K562 (cell line): ENCODE measurements around the gene PDZRN3. TPM values are rescaled to one million over a fixed set of nuclear protein-coding genes. Genes with fewer than 3 reads are reported as not detected.

Source experiments
- ETV6 ChIP-seq, 3 experiments: fragments of 150-350 bp in 1 of 3; sonication (generic) in 1 of 3; formaldehyde crosslinking in 1 of 3; IDR thresholded peaks; 2 replicates each; pipeline versions ENCODE4 v1.6.1 to v1.8.0; 2014 to 2022; ENCODE audit warnings: borderline replicate concordance in 2 of 3, low read depth in 2 of 3, antibody characterized with exemption in 1 of 3, low read length in 1 of 3, mild to moderate bottlenecking in 1 of 3, missing genetic modification reagents in 1 of 3
- GTF2E2 ChIP-seq: fragments of 200-800 bp; sonication (Bioruptor generic); IDR thresholded peaks from 2 replicates; pipeline ENCODE4 v1.6.1; 2016; ENCODE audit warnings: missing genetic modification characterization, missing compliant biosample characterization
- MTF1 ChIP-seq: fragments of 250-450 bp; sonication (Bioruptor Pico); IDR thresholded peaks from 2 replicates; pipeline ENCODE4 v1.9.0; 2021; ENCODE audit warnings: moderate library complexity, mild to moderate bottlenecking, inconsistent platforms, borderline replicate concordance
- PTTG1 ChIP-seq: fragments of 450-650 bp; IDR thresholded peaks from 2 replicates; pipeline ENCODE4 v1.6.1; 2016; ENCODE audit warnings: low read depth, mild to moderate bottlenecking, missing genetic modification characterization, missing compliant biosample characterization
- ZBTB40 ChIP-seq, 2 experiments: fragments of 450-650 bp in 1 of 2; sonication (generic) in 1 of 2; formaldehyde crosslinking in 1 of 2; IDR thresholded peaks; 2 replicates each; pipeline versions ENCODE4 v1.7.1 to v1.9.0; 2016 to 2022; ENCODE audit warnings: inconsistent platforms in 1 of 2, mild to moderate bottlenecking in 1 of 2, missing genetic modification reagents in 1 of 2
- polyA plus RNA-seq, 8 experiments: library from polyadenylated mRNA; depleted of rRNA in 4 of 8; stranded (reverse) in 5 of 8; unstranded in 3 of 8; fragments of >200 nt; fragmentation: Nextera tagmentation in 2 of 8; fragmentation: Illumina TruSeq in 1 of 8; extraction: Ambion mirVana in 2 of 8; extraction: Trizol in 1 of 8; gene quantifications; 2 replicates each; pipeline versions ENCODE4 v1.2.1 to v1.2.3, GENCODE V29; 2011 to 2014; ENCODE audit warnings: inconsistent platforms in 1 of 8, missing spikeins in 1 of 8
- total RNA-seq, 7 experiments: library from RNA; depleted of rRNA in 6 of 7; stranded (reverse); fragments of >200 nt in 6 of 7; fragmentation: Illumina TruSeq in 2 of 7; extraction: Trizol in 2 of 7; gene quantifications; 2 replicates each; pipeline versions ENCODE4 v1.2.1 to v1.2.3, GENCODE V29; 2011 to 2021; ENCODE audit warnings: low replicate concordance in 1 of 7
- TF ChIP-seq, protein P1 (sequence below): fragments of 450-650 bp; formaldehyde crosslinking; IDR thresholded peaks from 2 replicates; pipeline ENCODE4 v1.4.0; 2020; ENCODE audit warnings: mild to moderate bottlenecking, mixed read lengths

The PDZRN3 gene
- total and polyA plus RNA-seq, 9 of the 15 experiments (the other 6 are each of a cell fraction or from before 2014, with no cell fraction given): 0.16 TPM; not detected in 8

- TF ChIP-seq ZBTB40 (IDR thresholded peaks at IDR 0.05) (no peak), ZBTB40 (CRISPR knock-in tag; IDR thresholded peaks at IDR 0.05) (no peak), MTF1 (CRISPR knock-in tag) (no peak), GTF2E2 (tag) (no peak), ETV6 (IDR thresholded peaks at IDR 0.05; ENCODE audit: borderline replicate concordance in 1 of 2, low read depth in 2 of 2, low read length in 1 of 2) (no peak), ETV6 (CRISPR knock-in tag; IDR thresholded peaks at IDR 0.05; ENCODE audit: borderline replicate concordance) (no peak), PTTG1 (no peak)
- TF ChIP-seq, protein P1, sequence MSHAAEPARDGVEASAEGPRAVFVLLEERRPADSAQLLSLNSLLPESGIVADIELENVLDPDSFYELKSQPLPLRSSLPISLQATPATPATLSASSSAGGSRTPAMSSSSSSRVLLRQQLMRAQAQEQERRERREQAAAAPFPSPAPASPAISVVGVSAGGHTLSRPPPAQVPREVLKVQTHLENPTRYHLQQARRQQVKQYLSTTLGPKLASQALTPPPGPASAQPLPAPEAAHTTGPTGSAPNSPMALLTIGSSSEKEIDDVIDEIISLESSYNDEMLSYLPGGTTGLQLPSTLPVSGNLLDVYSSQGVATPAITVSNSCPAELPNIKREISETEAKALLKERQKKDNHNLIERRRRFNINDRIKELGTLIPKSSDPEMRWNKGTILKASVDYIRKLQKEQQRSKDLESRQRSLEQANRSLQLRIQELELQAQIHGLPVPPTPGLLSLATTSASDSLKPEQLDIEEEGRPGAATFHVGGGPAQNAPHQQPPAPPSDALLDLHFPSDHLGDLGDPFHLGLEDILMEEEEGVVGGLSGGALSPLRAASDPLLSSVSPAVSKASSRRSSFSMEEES (CRISPR knock-in tag): no peak
Observed at GRCh38 chr3:73635254-73635653, 10.5 kb upstream of the PDZRN3 start (continued).
